GM23338 (cell line): ENCODE results near the gene SSU72.

Experiments
- CREB1 ChIP-seq: fragments of 250-450 bp; sonication (Bioruptor Pico); IDR thresholded peaks from 2 replicates; pipeline ENCODE4 v1.5.0; 2020; ENCODE audit warnings: low read depth, mild to moderate bottlenecking, moderate library complexity
- CTCF ChIP-seq, 2 experiments: fragments of 200-600 bp in 1 of 2; sonication (generic) in 1 of 2; conservative IDR thresholded peaks; 2 replicates each; pipeline versions ENCODE4 v1.5.1 to v1.6.1; 2016 to 2017; ENCODE audit warnings: antibody characterized with exemption in 2 of 2, low read depth in 2 of 2, mild to moderate bottlenecking in 2 of 2, moderate library complexity in 1 of 2
- EZH2 ChIP-seq: fragments of 200-600 bp; sonication (generic); IDR thresholded peaks from one replicate; pipeline ENCODE4 v1.8.0; 2017; ENCODE audit warnings: antibody characterized with exemption, mild to moderate bottlenecking, low read depth; ENCODE audit not compliant: unreplicated experiment
- EZH2phosphoT487 ChIP-seq: fragments of 200-600 bp; sonication (generic); IDR thresholded peaks from one replicate; pipeline ENCODE4 v1.8.1; 2018; ENCODE audit warnings: antibody characterized with exemption; ENCODE audit not compliant: unreplicated experiment
- JUNB ChIP-seq: IDR thresholded peaks from one replicate; pipeline ENCODE4 v1.6.1; 2016; ENCODE audit warnings: antibody characterized with exemption; ENCODE audit not compliant: unreplicated experiment
- POLR2AphosphoS5 ChIP-seq: IDR thresholded peaks from 2 replicates; pipeline ENCODE4 v1.6.1; 2016; ENCODE audit warnings: antibody characterized with exemption, low read depth
- REST ChIP-seq: IDR thresholded peaks from one replicate; pipeline ENCODE4 v1.6.1; 2018; ENCODE audit warnings: antibody characterized with exemption; ENCODE audit not compliant: unreplicated experiment
- ZNF331 ChIP-seq: fragments of 250-450 bp; sonication (Bioruptor Pico); IDR thresholded peaks from 2 replicates; pipeline ENCODE4 v1.5.0; 2020; ENCODE audit warnings: low read depth, mild to moderate bottlenecking, moderate library complexity

- no peak for TF ChIP-seq CTCF (conservative IDR thresholded peaks at IDR 0.05; ENCODE audit: low read depth in 2 of 2)
- TF ChIP-seq JUNB, result no peak
- TF ChIP-seq EZH2, result no peak
- no peak for TF ChIP-seq POLR2AphosphoS5
- no peak for TF ChIP-seq REST
- no peak for TF ChIP-seq EZH2phosphoT487
- no peak for TF ChIP-seq ZNF331 (CRISPR knock-in tag)
- TF ChIP-seq CREB1 (CRISPR knock-in tag), result no peak
These were observed 48.5 kb upstream of the SSU72 start for GRCh38 chr1:1623181-1623630.
